ENCODE results near the gene NOL7. TPM values are rescaled to one million over a fixed set of nuclear protein-coding genes. Genes with fewer than 3 reads are reported as not detected.
A peak's percentile ranks its signal among the peaks of the same experiment; 100 is the strongest.

NOL7 gene
- total and polyA plus RNA-seq, 2 of the 13 experiments (the other 11 are each of a cell fraction or from before 2014, with no cell fraction given) = 37.8 to 186 TPM

- TF ChIP-seq ZNF691 (CRISPR knock-in tag; IDR thresholded peaks at IDR 0.05; ENCODE audit: borderline replicate concordance, low read depth) (no peak), SAP130 (CRISPR knock-in tag; IDR thresholded peaks at IDR 0.05; ENCODE audit: low read depth) (peak; percentile 14; the same call in 1 of the 2 replicates), ZSCAN12 (CRISPR knock-in tag; IDR thresholded peaks at IDR 0.05) (no peak)
Observed at GRCh38 chr6:13624871-13625288, 9.7 kb downstream of the NOL7 start (continued).

- FAIRE-seq (no peak), ATAC-seq (no peak), DNase-seq (ENCODE audit: low spot score) (no peak)
- no peak overlapping the region for H3K9ac ChIP-seq (ENCODE audit: insufficient read depth, low read depth, low read length)
- ChIA-PET CTCF (ENCODE audit: low intra/inter-chr PET ratio, low total read pairs) (no interaction called here), POLR2A (no interaction called here)
- H3K27ac ChIP-seq (ENCODE audit: extremely low read length, insufficient read depth, low read length) = no peak overlapping the region
- peaks cover 8 to 48% of the 10 kb centered on the region in 2 experiments for H3K36me3 ChIP-seq (replicated peaks in 1 of 2; ENCODE audit: control insufficient read depth in 1 of 2, insufficient read depth in 2 of 2, low read length in 2 of 2)
- intact Hi-C loops (cut with micrococcal nuclease; ENCODE audit: unreplicated experiment) (no loop called here), in situ Hi-C loops (cut with HindIII; ENCODE audit: extremely low pct_ligation_motif_present, low pct_unique_long_range_greater_than_20kb) (no loop called here)
- no peaks in the 10 kb centered on the region for H3K27me3 ChIP-seq (ENCODE audit: control insufficient read depth in 1 of 2, insufficient read depth in 2 of 2, low read length in 2 of 2)
- no peak overlapping the region for H2AFZ ChIP-seq (ENCODE audit: low read length)
- BruUV-seq (replicated peaks) = no TSS peak
- H3K4me1 ChIP-seq (ENCODE audit: insufficient read depth, low read length) = peaks cover 8% of the 10 kb centered on the region; the same call in 1 of the 2 replicates
- H4K20me1 ChIP-seq (ENCODE audit: insufficient read depth, low read length) = no peaks in the 10 kb centered on the region
- 71% methylated on average over 4 of the region's 4 CpGs for WGBS (ENCODE audit: low lambda C conversion rate)
- no peaks in the 10 kb centered on the region for H3K9me3 ChIP-seq (ENCODE audit: low read length)
- H3K4me2 ChIP-seq (ENCODE audit: low read depth, low read length) = no peak overlapping the region
- H3K79me2 ChIP-seq (ENCODE audit: insufficient read depth, low read length) = no peaks in the 10 kb centered on the region
- no peak overlapping the region for H3K4me3 ChIP-seq (replicated peaks in 1 of 3; ENCODE audit: insufficient read depth in 1 of 3, low read depth in 2 of 3, low read length in 3 of 3)
- no peak for TF ChIP-seq ZNF646 (CRISPR knock-in tag; IDR thresholded peaks at IDR 0.05)
- no peak for TF ChIP-seq ISX (CRISPR knock-in tag; conservative IDR thresholded peaks at IDR 0.05)
- TF ChIP-seq CREB1 (IDR thresholded peaks at IDR 0.05) = no peak
- no peak for TF ChIP-seq CREB1 (CRISPR knock-in tag; IDR thresholded peaks at IDR 0.05)
- TF ChIP-seq ZNF563 (CRISPR knock-in tag; IDR thresholded peaks at IDR 0.05) = no peak
Observed at GRCh38 chr6:13629459-13630116, 14.5 kb downstream of the NOL7 start.
